ENCODE data around the gene CAB39.

CAB39 gene

GRCh38 chr2:230734247-230735175, 21.9 kb downstream of the CAB39 start:
- Histone ChIP-seq H3K9me3 (ENCODE audit: control insufficient read depth, low read length) (no peaks in the 10 kb centered on the region), H3K36me3 (ENCODE audit: control insufficient read depth, insufficient read depth, low read length) (peaks cover 7% of the 10 kb centered on the region), H3K27ac (ENCODE audit: low read depth, low read length, severe bottlenecking) (no peak overlapping the region), H3K4me1 (ENCODE audit: control insufficient read depth, insufficient read depth, low read length, poor library complexity, severe bottlenecking) (no peaks in the 10 kb centered on the region), H3K4me3 (ENCODE audit: extremely low read depth, insufficient read depth, low read length, poor library complexity, severe bottlenecking) (no peak overlapping the region)
- WGBS, 2 experiments (ENCODE audit: insufficient coverage in 2 of 2) = 90 to 91% methylated on average over 8 to 9 of the region's 11 CpGs

GRCh38 chr2:230735884-230736283, 23.2 kb downstream of the CAB39 start:
- Histone ChIP-seq H3K9me3 (ENCODE audit: control insufficient read depth, low read length) (no peaks in the 10 kb centered on the region), H3K4me3 (ENCODE audit: extremely low read depth, insufficient read depth, low read length, poor library complexity, severe bottlenecking) (no peak overlapping the region), H3K36me3 (ENCODE audit: control insufficient read depth, insufficient read depth, low read length) (peaks cover 17% of the 10 kb centered on the region), H3K4me1 (ENCODE audit: control insufficient read depth, insufficient read depth, low read length, poor library complexity, severe bottlenecking) (no peaks in the 10 kb centered on the region), H3K27ac (ENCODE audit: low read depth, low read length, severe bottlenecking) (no peak overlapping the region)
- 100% methylated on average over 1 of the region's 2 CpGs for WGBS, 2 experiments (ENCODE audit: insufficient coverage in 2 of 2)

GRCh38 chr2:230737300-230737699, 24.7 kb downstream of the CAB39 start:
- Histone ChIP-seq H3K4me1 (ENCODE audit: control insufficient read depth, insufficient read depth, low read length, poor library complexity, severe bottlenecking) (no peaks in the 10 kb centered on the region), H3K36me3 (ENCODE audit: control insufficient read depth, insufficient read depth, low read length) (peaks cover 24% of the 10 kb centered on the region), H3K4me3 (ENCODE audit: extremely low read depth, insufficient read depth, low read length, poor library complexity, severe bottlenecking) (no peak overlapping the region), H3K27ac (ENCODE audit: low read depth, low read length, severe bottlenecking) (no peak overlapping the region), H3K9me3 (ENCODE audit: control insufficient read depth, low read length) (no peaks in the 10 kb centered on the region)
- 100% methylated on average over 2 to 5 of the region's 5 CpGs for WGBS, 2 experiments (ENCODE audit: insufficient coverage in 2 of 2)

- Histone ChIP-seq H3K27ac (ENCODE audit: low read depth, low read length, severe bottlenecking) (no peak overlapping the region), H3K4me1 (ENCODE audit: control insufficient read depth, insufficient read depth, low read length, poor library complexity, severe bottlenecking) (no peaks in the 10 kb centered on the region), H3K9me3 (ENCODE audit: control insufficient read depth, low read length) (no peaks in the 10 kb centered on the region), H3K4me3 (ENCODE audit: extremely low read depth, insufficient read depth, low read length, poor library complexity, severe bottlenecking) (no peak overlapping the region), H3K36me3 (ENCODE audit: control insufficient read depth, insufficient read depth, low read length) (peaks cover 24% of the 10 kb centered on the region)
- 84 to 100% methylated on average over 6 of the region's 6 CpGs for WGBS, 2 experiments (ENCODE audit: insufficient coverage in 2 of 2)
These were observed 25.2 kb downstream of the CAB39 start for GRCh38 chr2:230737791-230738226.

- Histone ChIP-seq H3K4me1 (ENCODE audit: control insufficient read depth, insufficient read depth, low read length, poor library complexity, severe bottlenecking) (no peaks in the 10 kb centered on the region), H3K27ac (ENCODE audit: low read depth, low read length, severe bottlenecking) (no peak overlapping the region), H3K4me3 (ENCODE audit: extremely low read depth, insufficient read depth, low read length, poor library complexity, severe bottlenecking) (no peak overlapping the region), H3K36me3 (ENCODE audit: control insufficient read depth, insufficient read depth, low read length) (peaks cover 18% of the 10 kb centered on the region), H3K9me3 (ENCODE audit: control insufficient read depth, low read length) (no peaks in the 10 kb centered on the region)
- WGBS, 2 experiments (ENCODE audit: insufficient coverage in 2 of 2) = no CpG with 5 or more reads among the region's 1 CpG
These were observed 25.8 kb downstream of the CAB39 start for GRCh38 chr2:230738391-230738811.

GRCh38 chr2:230738924-230739323, 26.3 kb downstream of the CAB39 start:
- 90% methylated on average over 2 of the region's 2 CpGs; no CpG with 5 or more reads in 1 of the 2 experiments for WGBS, 2 experiments (ENCODE audit: insufficient coverage in 2 of 2)
- Histone ChIP-seq H3K9me3 (ENCODE audit: control insufficient read depth, low read length) (no peaks in the 10 kb centered on the region), H3K36me3 (ENCODE audit: control insufficient read depth, insufficient read depth, low read length) (peaks cover 17% of the 10 kb centered on the region), H3K4me1 (ENCODE audit: control insufficient read depth, insufficient read depth, low read length, poor library complexity, severe bottlenecking) (no peaks in the 10 kb centered on the region), H3K27ac (ENCODE audit: low read depth, low read length, severe bottlenecking) (no peak overlapping the region), H3K4me3 (ENCODE audit: extremely low read depth, insufficient read depth, low read length, poor library complexity, severe bottlenecking) (no peak overlapping the region)

- Histone ChIP-seq H3K4me1 (ENCODE audit: control insufficient read depth, insufficient read depth, low read length, poor library complexity, severe bottlenecking) (no peaks in the 10 kb centered on the region), H3K4me3 (ENCODE audit: extremely low read depth, insufficient read depth, low read length, poor library complexity, severe bottlenecking) (no peak overlapping the region), H3K9me3 (ENCODE audit: control insufficient read depth, low read length) (no peaks in the 10 kb centered on the region), H3K36me3 (ENCODE audit: control insufficient read depth, insufficient read depth, low read length) (peaks cover 17% of the 10 kb centered on the region), H3K27ac (ENCODE audit: low read depth, low read length, severe bottlenecking) (no peak overlapping the region)
- WGBS, 2 experiments (ENCODE audit: insufficient coverage in 2 of 2) = 83 to 100% methylated on average over 1 of the region's 2 CpGs
These were observed 27.3 kb downstream of the CAB39 start for GRCh38 chr2:230739961-230740360.

- Histone ChIP-seq H3K4me3 (ENCODE audit: extremely low read depth, insufficient read depth, low read length, poor library complexity, severe bottlenecking) (no peak overlapping the region), H3K4me1 (ENCODE audit: control insufficient read depth, insufficient read depth, low read length, poor library complexity, severe bottlenecking) (no peaks in the 10 kb centered on the region), H3K27ac (ENCODE audit: low read depth, low read length, severe bottlenecking) (no peak overlapping the region), H3K36me3 (ENCODE audit: control insufficient read depth, insufficient read depth, low read length) (peaks cover 24% of the 10 kb centered on the region), H3K9me3 (ENCODE audit: control insufficient read depth, low read length) (no peaks in the 10 kb centered on the region)
- WGBS, 2 experiments (ENCODE audit: insufficient coverage in 2 of 2) = 98 to 100% methylated on average over 4 of the region's 4 CpGs
These were observed 30.1 kb downstream of the CAB39 start for GRCh38 chr2:230742781-230743180.

- Histone ChIP-seq H3K4me3 (ENCODE audit: extremely low read depth, insufficient read depth, low read length, poor library complexity, severe bottlenecking) (no peak overlapping the region), H3K4me1 (ENCODE audit: control insufficient read depth, insufficient read depth, low read length, poor library complexity, severe bottlenecking) (no peaks in the 10 kb centered on the region)
- 100% methylated on average over 2 to 3 of the region's 4 CpGs for WGBS, 2 experiments (ENCODE audit: insufficient coverage in 2 of 2)
These were observed 33.6 kb downstream of the CAB39 start for GRCh38 chr2:230746213-230746612.

GRCh38 chr2:230748087-230748486, 35.4 kb downstream of the CAB39 start:
- Histone ChIP-seq H3K9me3 (ENCODE audit: control insufficient read depth, low read length) (no peaks in the 10 kb centered on the region), H3K27ac (ENCODE audit: low read depth, low read length, severe bottlenecking) (no peak overlapping the region), H3K4me1 (ENCODE audit: control insufficient read depth, insufficient read depth, low read length, poor library complexity, severe bottlenecking) (no peaks in the 10 kb centered on the region), H3K36me3 (ENCODE audit: control insufficient read depth, insufficient read depth, low read length) (peaks cover 21% of the 10 kb centered on the region), H3K4me3 (ENCODE audit: extremely low read depth, insufficient read depth, low read length, poor library complexity, severe bottlenecking) (no peak overlapping the region)
- no CpG with 5 or more reads among the region's 2 CpGs for WGBS, 2 experiments (ENCODE audit: insufficient coverage in 2 of 2)

More at GRCh38 chr2:230746213-230746612, 33.6 kb downstream of the CAB39 start:
- Histone ChIP-seq H3K36me3 (ENCODE audit: control insufficient read depth, insufficient read depth, low read length) (peaks cover 15% of the 10 kb centered on the region), H3K9me3 (ENCODE audit: control insufficient read depth, low read length) (no peaks in the 10 kb centered on the region), H3K27ac (ENCODE audit: low read depth, low read length, severe bottlenecking) (no peak overlapping the region)

GRCh38 chr2:230749111-230749510, 36.5 kb downstream of the CAB39 start:
- no peak overlapping the region for H3K4me3 ChIP-seq (ENCODE audit: extremely low read depth, insufficient read depth, low read length, poor library complexity, severe bottlenecking)
- peaks cover 26% of the 10 kb centered on the region for H3K36me3 ChIP-seq (ENCODE audit: control insufficient read depth, insufficient read depth, low read length)
- H3K9me3 ChIP-seq (ENCODE audit: control insufficient read depth, low read length) = no peaks in the 10 kb centered on the region
- no peaks in the 10 kb centered on the region for H3K4me1 ChIP-seq (ENCODE audit: control insufficient read depth, insufficient read depth, low read length, poor library complexity, severe bottlenecking)
- no CpG with 5 or more reads among the region's 2 CpGs for WGBS, 2 experiments (ENCODE audit: insufficient coverage in 2 of 2)
- no peak overlapping the region for H3K27ac ChIP-seq (ENCODE audit: low read depth, low read length, severe bottlenecking)
